Erythroblast (primary cell): Measurements from ENCODE around the gene AKAP13.

Experiments used
- GATA1 ChIP-seq: IDR thresholded peaks from 2 replicates; pipeline ENCODE4 v1.6.1; 2011; ENCODE audit warnings: low read depth, mild to moderate bottlenecking, control low read depth, low read length, moderate library complexity
- POLR2A ChIP-seq: IDR thresholded peaks from 2 replicates; pipeline ENCODE4 v1.6.1; 2011; ENCODE audit warnings: mild to moderate bottlenecking, low read length

DNA sequence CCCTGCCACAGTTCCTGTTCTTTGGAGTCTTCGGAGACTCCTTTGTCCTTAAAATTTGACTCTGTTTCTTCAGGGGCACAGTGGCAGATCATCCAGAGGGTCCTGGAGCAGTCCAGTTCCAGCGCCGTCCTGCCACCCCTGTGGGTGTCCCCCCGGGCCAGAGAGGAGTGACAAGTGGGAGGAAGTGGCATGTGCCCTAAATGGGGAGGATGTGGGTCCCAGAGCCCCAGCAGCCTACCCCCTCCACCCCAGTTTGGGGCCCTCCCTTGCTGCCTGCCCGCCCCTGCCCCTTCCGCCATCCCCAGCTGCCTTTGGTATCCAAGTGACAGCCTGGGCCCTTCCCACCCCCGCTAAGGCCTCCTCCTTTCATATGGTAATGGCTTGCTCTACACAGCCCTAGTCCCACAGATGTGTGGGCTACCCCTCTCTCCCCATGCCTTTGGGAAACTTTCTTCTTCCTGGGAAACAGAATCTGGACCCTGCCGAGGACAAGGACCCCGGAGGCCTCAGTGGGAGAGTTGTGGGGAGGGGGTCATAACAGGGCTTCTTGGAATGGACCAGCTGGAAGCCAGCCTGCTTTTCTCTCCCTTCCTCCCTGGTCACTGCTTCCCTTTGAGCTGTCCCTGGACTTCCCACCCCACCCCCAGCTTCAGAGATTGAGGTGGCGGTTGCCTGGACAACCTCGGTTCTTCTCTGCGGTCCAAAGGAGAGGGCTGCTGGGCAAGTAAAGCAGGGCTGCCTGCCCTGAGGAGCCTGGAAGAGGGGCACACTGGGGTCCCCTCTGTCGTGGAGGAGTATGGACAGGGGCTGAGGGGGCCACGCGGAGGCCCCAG lies 371.1 kb downstream of the AKAP13 start:
- no peak for TF ChIP-seq POLR2A
- TF ChIP-seq GATA1: no peak
